Measurements from ENCODE around the gene GDPD4.

The GDPD4 gene

GRCh38 chr11:77270921-77271320 lies 30.6 kb downstream of the GDPD4 start:
- no peaks in the 10 kb centered on the region for H3K9me3 ChIP-seq (ENCODE audit: insufficient read depth, low read length)
- no peaks in the 10 kb centered on the region for H4K20me1 ChIP-seq (ENCODE audit: low read depth, low read length)
- no peaks in the 10 kb centered on the region for H3K9me2 ChIP-seq (replicated peaks; ENCODE audit: insufficient read depth, low read length)
- H3K27ac ChIP-seq (ENCODE audit: low read depth, low read length) = no peak overlapping the region
- no peaks in the 10 kb centered on the region for H3K79me2 ChIP-seq (ENCODE audit: insufficient read depth, low read length)
- no peaks in the 10 kb centered on the region for H3K36me3 ChIP-seq (ENCODE audit: low read length)
- H3K9ac ChIP-seq (ENCODE audit: low read length) = no peak overlapping the region
- no peaks in the 10 kb centered on the region for H3K27me3 ChIP-seq (ENCODE audit: low read length)
- H3K4me2 ChIP-seq (ENCODE audit: low read depth, low read length, poor library complexity, severe bottlenecking) = no peak overlapping the region
- H2AFZ ChIP-seq (ENCODE audit: low read depth, low read length, severe bottlenecking) = no peak overlapping the region
- H3K4me3 ChIP-seq (ENCODE audit: insufficient read depth, low read length, poor library complexity, severe bottlenecking) = no peak overlapping the region
- H3F3A ChIP-seq (ENCODE audit: insufficient read depth) = no peaks in the 10 kb centered on the region
- TF ChIP-seq EZH2phosphoT487 (conservative IDR thresholded peaks at IDR 0.05; ENCODE audit: low read length) = no peak
- TF ChIP-seq, protein P1, sequence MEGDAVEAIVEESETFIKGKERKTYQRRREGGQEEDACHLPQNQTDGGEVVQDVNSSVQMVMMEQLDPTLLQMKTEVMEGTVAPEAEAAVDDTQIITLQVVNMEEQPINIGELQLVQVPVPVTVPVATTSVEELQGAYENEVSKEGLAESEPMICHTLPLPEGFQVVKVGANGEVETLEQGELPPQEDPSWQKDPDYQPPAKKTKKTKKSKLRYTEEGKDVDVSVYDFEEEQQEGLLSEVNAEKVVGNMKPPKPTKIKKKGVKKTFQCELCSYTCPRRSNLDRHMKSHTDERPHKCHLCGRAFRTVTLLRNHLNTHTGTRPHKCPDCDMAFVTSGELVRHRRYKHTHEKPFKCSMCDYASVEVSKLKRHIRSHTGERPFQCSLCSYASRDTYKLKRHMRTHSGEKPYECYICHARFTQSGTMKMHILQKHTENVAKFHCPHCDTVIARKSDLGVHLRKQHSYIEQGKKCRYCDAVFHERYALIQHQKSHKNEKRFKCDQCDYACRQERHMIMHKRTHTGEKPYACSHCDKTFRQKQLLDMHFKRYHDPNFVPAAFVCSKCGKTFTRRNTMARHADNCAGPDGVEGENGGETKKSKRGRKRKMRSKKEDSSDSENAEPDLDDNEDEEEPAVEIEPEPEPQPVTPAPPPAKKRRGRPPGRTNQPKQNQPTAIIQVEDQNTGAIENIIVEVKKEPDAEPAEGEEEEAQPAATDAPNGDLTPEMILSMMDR (IDR thresholded peaks at IDR 0.05; ENCODE audit: insufficient read depth, low read length, poor library complexity, severe bottlenecking) = no peak

DNA sequence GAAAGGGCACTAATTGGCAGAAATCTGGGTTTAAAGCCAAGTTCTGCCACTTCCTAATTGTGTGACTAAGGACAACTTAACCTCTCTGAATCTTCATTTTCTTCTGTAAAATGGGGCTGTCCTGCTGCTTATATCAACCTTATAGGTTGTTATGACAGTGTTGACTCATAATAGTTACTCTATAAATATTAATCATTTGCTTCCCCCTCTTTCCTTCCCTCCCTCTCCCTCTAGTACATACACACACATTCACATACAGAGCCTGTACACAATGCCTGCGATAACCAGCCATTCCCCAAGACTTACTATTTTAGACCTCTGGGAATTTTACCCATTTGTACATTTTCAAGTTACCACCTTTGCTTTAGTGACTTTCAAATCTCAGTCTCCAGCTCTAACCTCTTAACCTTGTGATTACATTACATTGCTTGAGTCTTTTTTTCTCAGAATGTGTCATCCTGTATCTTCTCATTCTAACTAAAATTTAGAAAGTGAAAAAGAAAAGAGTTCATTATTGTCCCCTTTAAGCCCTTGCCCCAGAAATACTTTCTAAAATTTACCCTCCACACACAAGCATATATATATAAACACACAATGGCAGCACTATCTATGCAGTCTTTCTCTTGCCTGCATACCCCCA lies 31.9 kb downstream of the GDPD4 start:
- H2AFZ ChIP-seq (ENCODE audit: low read depth, low read length, severe bottlenecking) = no peak overlapping the region
- no peak for TF ChIP-seq EZH2phosphoT487 (conservative IDR thresholded peaks at IDR 0.05; ENCODE audit: low read length)
- TF ChIP-seq, protein P1 (IDR thresholded peaks at IDR 0.05; ENCODE audit: insufficient read depth, low read length, poor library complexity, severe bottlenecking) = no peak
- no peaks in the 10 kb centered on the region for H3K9me3 ChIP-seq (ENCODE audit: insufficient read depth, low read length)
- H3K4me2 ChIP-seq (ENCODE audit: low read depth, low read length, poor library complexity, severe bottlenecking) = no peak overlapping the region
- no peak overlapping the region for H3K4me3 ChIP-seq (ENCODE audit: insufficient read depth, low read length, poor library complexity, severe bottlenecking)
- H3K36me3 ChIP-seq (ENCODE audit: low read length) = no peaks in the 10 kb centered on the region
- H3K27me3 ChIP-seq (ENCODE audit: low read length) = no peaks in the 10 kb centered on the region; the same call in 1 of the 2 replicates
- no peak overlapping the region for H3K9ac ChIP-seq (ENCODE audit: low read length)
- H3K79me2 ChIP-seq (ENCODE audit: insufficient read depth, low read length) = no peaks in the 10 kb centered on the region
- H3K9me2 ChIP-seq (replicated peaks; ENCODE audit: insufficient read depth, low read length) = no peaks in the 10 kb centered on the region
- H3K27ac ChIP-seq (ENCODE audit: low read depth, low read length) = no peak overlapping the region
- H4K20me1 ChIP-seq (ENCODE audit: low read depth, low read length) = no peaks in the 10 kb centered on the region
- no peaks in the 10 kb centered on the region for H3F3A ChIP-seq (ENCODE audit: insufficient read depth)

DNA sequence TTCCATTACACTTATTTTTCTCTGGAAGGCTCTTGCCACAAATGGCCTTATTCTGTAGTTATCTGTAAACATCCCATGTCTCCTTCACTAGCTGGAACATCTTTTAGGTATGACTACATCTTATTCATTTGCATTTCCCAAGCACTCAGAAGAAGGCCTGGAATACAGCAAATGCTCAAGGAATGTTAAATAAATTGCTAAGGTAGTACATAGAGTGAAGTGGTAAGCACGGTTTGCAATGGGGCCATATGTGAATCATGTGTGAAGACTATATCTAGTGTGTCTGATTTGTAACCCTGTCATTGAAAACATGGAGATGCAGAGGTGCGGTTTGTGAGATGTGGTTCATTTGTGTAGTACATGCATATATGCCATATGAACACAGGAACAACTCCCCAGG lies 33.5 kb downstream of the GDPD4 start:
- H3K27me3 ChIP-seq (ENCODE audit: low read length) = no peaks in the 10 kb centered on the region; the same call in 1 of the 2 replicates
- H3F3A ChIP-seq (ENCODE audit: insufficient read depth) = no peaks in the 10 kb centered on the region
- H3K4me3 ChIP-seq (ENCODE audit: insufficient read depth, low read length, poor library complexity, severe bottlenecking) = no peak overlapping the region
- no peaks in the 10 kb centered on the region for H3K36me3 ChIP-seq (ENCODE audit: low read length)
- H4K20me1 ChIP-seq (ENCODE audit: low read depth, low read length) = no peaks in the 10 kb centered on the region
- no peaks in the 10 kb centered on the region for H3K9me2 ChIP-seq (replicated peaks; ENCODE audit: insufficient read depth, low read length)
- no peaks in the 10 kb centered on the region for H3K79me2 ChIP-seq (ENCODE audit: insufficient read depth, low read length)
- no peak overlapping the region for H3K27ac ChIP-seq (ENCODE audit: low read depth, low read length)
- H3K4me2 ChIP-seq (ENCODE audit: low read depth, low read length, poor library complexity, severe bottlenecking) = no peak overlapping the region
- H3K9ac ChIP-seq (ENCODE audit: low read length) = no peak overlapping the region
- TF ChIP-seq, protein P1 (IDR thresholded peaks at IDR 0.05; ENCODE audit: insufficient read depth, low read length, poor library complexity, severe bottlenecking) = no peak
- no peak for TF ChIP-seq EZH2phosphoT487 (conservative IDR thresholded peaks at IDR 0.05; ENCODE audit: low read length)
- no peaks in the 10 kb centered on the region; the same call in 1 of the 2 replicates for H3K9me3 ChIP-seq (ENCODE audit: insufficient read depth, low read length)
- H2AFZ ChIP-seq (ENCODE audit: low read depth, low read length, severe bottlenecking) = no peak overlapping the region

Measured in SU-DHL-6 (cell line).